Gastroesophageal sphincter (tissue), 3 donors: ENCODE data around the gene TNS1.

ENCODE experiments used
- CTCF ChIP-seq, 4 experiments: fragments of 200-600 bp in 2 of 4; fragments of 450-650 bp in 2 of 4; sonication (generic) in 1 of 4; IDR thresholded peaks; one replicate each; pipeline ENCODE4 v1.5.1; 2017 to 2019; ENCODE audit warnings: antibody characterized with exemption in 4 of 4, mild to moderate bottlenecking in 2 of 4, moderate library complexity in 2 of 4
- EP300 ChIP-seq: sonication (generic); formaldehyde crosslinking; IDR thresholded peaks from one replicate; pipeline ENCODE4 v1.6.1; 2017; ENCODE audit warnings: antibody characterized with exemption, mild to moderate bottlenecking
- POLR2A ChIP-seq, 2 donors: fragments of 450-650 bp; IDR thresholded peaks; one replicate each; pipeline ENCODE4 v1.6.1; 2017; ENCODE audit warnings: antibody characterized with exemption in 2 of 2, mild to moderate bottlenecking in 2 of 2, moderate library complexity in 1 of 2
- POLR2AphosphoS5 ChIP-seq: sonication (generic); formaldehyde crosslinking; IDR thresholded peaks from one replicate; pipeline ENCODE4 v1.6.1; 2017; ENCODE audit warnings: antibody characterized with exemption

- TF ChIP-seq CTCF (IDR thresholded peaks at IDR 0.05) (no peak), POLR2A (IDR thresholded peaks at IDR 0.05) (no peak), POLR2AphosphoS5 (no peak), EP300 (no peak)
These were observed 226.2 kb downstream of the TNS1 start for GRCh38 chr2:217776631-217777030.
